GM18502 (cell line): ENCODE measurements around the gene GTF3C5.

Experiments
- ATAC-seq: cut with Tn5 transposase; IDR thresholded peaks from one replicate; pipeline ENCODE4 v1.9.1; 2021; ENCODE audit warnings: mild to moderate bottlenecking; ENCODE audit not compliant: unreplicated experiment, poor library complexity

Gene GTF3C5

GRCh38 chr9:133103183-133103986 is 72.6 kb downstream of the GTF3C5 start:
- ATAC-seq, result no peak

GRCh38 chr9:133103987-133104505 is 73.2 kb downstream of the GTF3C5 start:
- no peak for ATAC-seq

GRCh38 chr9:133104718-133105460 is 74.1 kb downstream of the GTF3C5 start:
- no peak for ATAC-seq

GRCh38 chr9:133105461-133105770 is 74.6 kb downstream of the GTF3C5 start:
- ATAC-seq, result no peak

GRCh38 chr9:133106511-133107244 is 75.9 kb downstream of the GTF3C5 start:
- no peak for ATAC-seq

- ATAC-seq, result no peak
Measured at GRCh38 chr9:133107245-133107722, 76.5 kb downstream of the GTF3C5 start.
